ENCODE results near the gene CNN2. TPM values are rescaled to one million over a fixed set of nuclear protein-coding genes. Genes with fewer than 3 reads are reported as not detected.
A peak's percentile ranks its signal among the peaks of the same experiment; 100 is the strongest.

CNN2 gene
- total RNA-seq, 1 donor from 2014 or later = 164 TPM

DNA sequence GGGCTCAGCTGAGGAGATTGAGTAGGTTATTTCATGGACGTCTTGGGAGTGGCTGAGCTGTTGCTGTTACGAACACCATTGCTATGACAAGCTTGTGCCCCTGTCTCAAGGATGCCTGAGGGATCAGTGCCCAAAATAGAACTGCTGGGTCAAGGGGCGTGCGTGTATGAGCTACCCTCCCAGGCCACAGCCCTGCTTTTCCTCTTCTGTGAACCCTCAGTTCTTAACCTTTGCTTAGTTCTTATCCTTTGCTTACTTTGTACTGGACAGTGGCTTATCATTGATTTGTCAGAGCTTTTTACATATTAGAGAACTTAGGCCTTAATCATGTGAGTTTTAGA lies 49.6 kb downstream of the CNN2 start:
- no peak for TF ChIP-seq CTCF (conservative IDR thresholded peaks at IDR 0.05; ENCODE audit: low read depth, low read length)
- H3K4me3 ChIP-seq (ENCODE audit: low read depth, low read length) = no peak overlapping the region
- DNase-seq (ENCODE audit: low read depth) = no peak

DNA sequence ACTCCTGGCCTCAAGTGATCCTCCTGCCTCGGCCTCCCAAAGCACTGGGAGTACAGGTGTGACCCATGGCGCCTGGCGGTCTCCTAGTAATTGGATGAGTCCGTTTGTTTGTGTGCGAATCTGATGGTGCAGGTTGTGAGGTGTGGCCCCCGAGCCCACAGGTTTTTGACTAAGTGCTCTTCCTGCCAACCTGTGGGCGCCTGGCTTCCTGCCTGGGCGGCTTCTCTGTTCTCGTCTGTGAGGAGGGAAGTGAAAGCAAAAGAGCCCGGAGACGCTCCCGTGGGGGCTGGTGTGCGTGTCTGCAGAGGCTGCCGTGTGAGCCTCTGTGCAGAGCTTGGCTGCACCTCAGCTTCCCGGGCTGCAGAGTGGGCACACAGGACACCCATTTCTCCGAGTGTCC lies 50.5 kb downstream of the CNN2 start:
- no peak for DNase-seq (ENCODE audit: low read depth)
- peak overlapping the region; percentile 54 for H3K4me3 ChIP-seq (ENCODE audit: low read depth, low read length)
- no peak for TF ChIP-seq CTCF (conservative IDR thresholded peaks at IDR 0.05; ENCODE audit: low read depth, low read length)

GRCh38 chr19:1079566-1080111 lies 53.2 kb downstream of the CNN2 start:
- DNase-seq (ENCODE audit: low read depth) = no peak
- no peak for TF ChIP-seq CTCF (conservative IDR thresholded peaks at IDR 0.05; ENCODE audit: low read depth, low read length)
- no peak overlapping the region for H3K4me3 ChIP-seq (ENCODE audit: low read depth, low read length)

DNA sequence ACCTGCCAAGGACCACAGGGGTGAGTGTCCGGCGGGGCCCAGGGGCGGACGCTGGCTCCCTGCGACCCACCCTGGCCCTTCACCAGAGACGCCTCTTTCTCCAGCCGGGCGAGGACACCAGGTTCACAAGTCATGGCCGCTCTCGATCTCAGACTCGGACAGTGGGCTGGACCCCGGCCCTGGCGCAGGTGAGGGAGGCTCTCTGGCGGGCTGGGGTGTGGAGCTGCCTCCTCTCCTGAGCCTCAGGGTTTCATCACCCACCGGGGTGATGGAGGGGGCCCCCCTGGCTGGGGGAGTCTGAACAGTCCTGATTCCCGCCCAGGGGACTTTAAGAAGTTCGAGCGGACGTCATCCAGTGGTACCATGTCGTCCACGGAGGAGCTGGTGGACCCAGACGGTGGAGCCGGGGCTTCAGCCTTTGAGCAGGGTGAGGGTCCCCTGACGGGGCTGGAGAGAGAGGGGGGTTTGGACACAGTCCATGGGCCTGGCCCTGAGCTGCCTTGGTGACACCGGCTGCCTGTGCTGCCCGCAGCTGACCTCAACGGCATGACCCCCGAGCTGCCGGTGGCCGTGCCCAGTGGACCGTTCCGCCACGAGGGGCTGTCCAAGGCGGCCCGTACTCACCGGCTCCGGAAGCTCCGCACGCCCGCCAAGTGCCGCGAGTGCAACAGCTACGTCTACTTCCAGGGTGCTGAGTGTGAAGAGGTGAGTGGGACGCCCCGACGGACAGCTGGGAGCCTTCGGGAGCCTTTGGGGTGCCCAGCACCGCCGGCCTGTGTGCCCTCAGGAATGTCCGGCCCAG lies 54.2 kb downstream of the CNN2 start:
- DNase-seq (ENCODE audit: low read depth) = no peak
- no peak for TF ChIP-seq CTCF (conservative IDR thresholded peaks at IDR 0.05; ENCODE audit: low read depth, low read length)
- no peak overlapping the region for H3K4me3 ChIP-seq (ENCODE audit: low read depth, low read length)

GRCh38 chr19:1081301-1082164 lies 55.1 kb downstream of the CNN2 start:
- no peak for DNase-seq (ENCODE audit: low read depth)
- no peak for TF ChIP-seq CTCF (conservative IDR thresholded peaks at IDR 0.05; ENCODE audit: low read depth, low read length)
- H3K4me3 ChIP-seq (ENCODE audit: low read depth, low read length) = peak overlapping the region; percentile 24

DNA sequence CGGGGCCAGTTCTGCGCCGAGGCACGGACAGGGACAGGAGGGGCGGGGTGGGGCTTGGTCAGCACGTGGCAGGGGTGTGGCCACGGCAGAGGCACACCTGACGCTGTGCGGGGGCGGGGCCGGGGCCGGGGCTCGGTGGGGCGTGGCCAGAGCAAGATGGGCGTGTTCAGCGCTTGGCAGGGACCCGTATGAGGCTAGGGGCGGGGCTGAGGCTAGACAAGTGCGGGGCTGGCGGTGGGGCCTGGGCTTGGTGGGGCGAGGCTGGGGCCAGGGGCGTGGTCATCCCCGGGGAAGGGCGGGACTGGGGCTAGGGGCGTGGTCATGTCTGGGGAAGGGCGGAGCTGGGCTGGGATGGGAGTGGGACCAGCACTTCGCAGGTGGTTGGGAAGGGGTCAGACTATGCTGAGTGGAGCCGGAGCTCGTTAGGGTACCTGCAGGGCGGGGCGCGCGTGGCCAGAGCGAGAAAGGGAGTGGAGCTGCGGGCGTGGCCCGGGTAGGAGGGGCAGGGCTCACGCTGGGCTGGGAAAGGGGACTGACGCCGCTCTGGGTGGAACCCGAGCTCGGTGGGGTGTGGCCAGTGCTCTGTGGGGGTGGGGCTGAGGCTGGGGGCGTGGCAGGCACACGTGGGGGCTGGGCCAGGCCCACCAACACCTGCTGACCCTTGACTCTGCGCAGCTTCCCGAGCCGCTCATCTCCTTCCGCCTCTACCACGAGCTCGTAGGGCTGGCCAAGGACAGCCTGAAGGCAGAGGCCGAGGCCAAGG lies 55.9 kb downstream of the CNN2 start:
- DNase-seq (ENCODE audit: low read depth) = no peak
- H3K4me3 ChIP-seq (ENCODE audit: low read depth, low read length) = peak overlapping the region; percentile 45
- TF ChIP-seq CTCF (conservative IDR thresholded peaks at IDR 0.05; ENCODE audit: low read depth, low read length) = no peak

Data from epithelial cell of proximal tubule (primary cell).